H1 (cell line): ENCODE results near the gene NPC1L1. TPM values are rescaled to one million over a fixed set of nuclear protein-coding genes. Genes with fewer than 3 reads are reported as not detected.

ENCODE experiments used
- CTCF ChIA-PET: fragments of 300-600 bp; sonication (Branson Sonifier 250); formaldehyde crosslinking; loops from one replicate; lab custom pipeline; 2021; ENCODE audit not compliant: partially characterized antibody; lab: Charles Lee
- POLR2A ChIA-PET: fragments of 300-600 bp; sonication (Branson Sonifier 250); formaldehyde crosslinking; loops from one replicate; lab custom pipeline; 2021; ENCODE audit warnings: inconsistent platforms; ENCODE audit not compliant: partially characterized antibody; lab: Charles Lee
- DNase-seq, 2 experiments: peaks; one replicate each; pipeline versions ENCODE4 v3.0.0 to v3.0.0-alpha.2; 2010 to 2022; ENCODE audit warnings: low spot score in 2 of 2, low read depth in 1 of 2, mixed read lengths in 1 of 2
- FAIRE-seq: peaks from 2 replicates; lab custom pipeline; 2011; peaks lifted over from hg19 to GRCh38; lab: Jason Lieb, UNC
- H2AFZ ChIP-seq: 2 replicates; pipeline ENCODE4 v1.8.1; 2012; ENCODE audit warnings: low read length, inconsistent platforms
- H2AK5ac ChIP-seq: 2 replicates; pipeline ENCODE4 v1.6.1; 2013; ENCODE audit warnings: low read depth, low read length
- H2BK120ac ChIP-seq: replicated peaks from 2 replicates; pipeline ENCODE3; 2013; ENCODE audit warnings: low read depth, low read length, inconsistent platforms
- H2BK12ac ChIP-seq: 2 replicates; pipeline ENCODE4 v1.6.1; 2013; ENCODE audit warnings: low read depth, low read length
- H2BK15ac ChIP-seq: 2 replicates; pipeline ENCODE4 v1.6.1; 2013; ENCODE audit warnings: low read length
- H2BK20ac ChIP-seq: 2 replicates; pipeline ENCODE4 v1.6.1; 2013; ENCODE audit warnings: low read length
- H2BK5ac ChIP-seq: 2 replicates; pipeline ENCODE4 v1.6.1; 2013; ENCODE audit warnings: low read depth, low read length
- H3K14ac ChIP-seq: 2 replicates; pipeline ENCODE4 v1.6.1; 2013; ENCODE audit warnings: inconsistent platforms; ENCODE audit not compliant: insufficient read length
- H3K18ac ChIP-seq: 2 replicates; pipeline ENCODE4 v1.6.1; 2013; ENCODE audit warnings: low read length; ENCODE audit errors: extremely low read depth
- H3K23ac ChIP-seq: 2 replicates; pipeline ENCODE4 v1.6.1; 2013; ENCODE audit warnings: inconsistent platforms; ENCODE audit not compliant: insufficient read length
- H3K23me2 ChIP-seq: 2 replicates; pipeline ENCODE4 v1.6.1; 2013; ENCODE audit warnings: low read depth, low read length
- H3K27ac ChIP-seq: 2 replicates; pipeline ENCODE4 v1.6.1; 2011; ENCODE audit warnings: low read depth, low read length, inconsistent platforms
- H3K27me3 ChIP-seq, 4 experiments: replicated peaks in 1 of 4; 1 replicate in 1 of 4; 2 replicates in 3 of 4; pipeline versions ENCODE4 v1.6.1 to v1.8.1; 2011 to 2013; ENCODE audit warnings: low read length in 3 of 4, mild to moderate bottlenecking in 3 of 4, inconsistent platforms in 2 of 4, mixed read lengths in 2 of 4, moderate library complexity in 1 of 4; ENCODE audit not compliant: control insufficient read depth in 3 of 4, insufficient read depth in 3 of 4; ENCODE audit errors: extremely low read depth in 1 of 4
- H3K36me3 ChIP-seq, 4 experiments: 2 replicates each; pipeline versions ENCODE4 v1.6.1 to v1.8.1; 2011 to 2013; ENCODE audit warnings: mild to moderate bottlenecking in 4 of 4, low read length in 3 of 4, moderate library complexity in 2 of 4, control low read depth in 1 of 4, inconsistent platforms in 1 of 4; ENCODE audit not compliant: insufficient read depth in 4 of 4, control insufficient read depth in 2 of 4
- H3K4ac ChIP-seq: replicated peaks from 2 replicates; pipeline ENCODE3; 2013; ENCODE audit warnings: low read length, low read depth, mixed read lengths, inconsistent platforms; ENCODE audit not compliant: insufficient read length
- H3K4me1 ChIP-seq, 4 experiments: replicated peaks in 1 of 4; 1 replicate in 1 of 4; 2 replicates in 3 of 4; pipeline versions ENCODE4 v1.6.1 to v1.8.1; 2011 to 2013; ENCODE audit warnings: low read length in 3 of 4, inconsistent platforms in 2 of 4, mixed read lengths in 1 of 4; ENCODE audit not compliant: insufficient read depth in 4 of 4, control insufficient read depth in 3 of 4
- H3K4me2 ChIP-seq, 2 experiments: 2 replicates each; pipeline versions ENCODE4 v1.6.1 to v1.8.1; 2011 to 2013; ENCODE audit warnings: low read depth in 2 of 2, low read length in 2 of 2, control low read depth in 1 of 2, inconsistent platforms in 1 of 2, mild to moderate bottlenecking in 1 of 2; ENCODE audit not compliant: insufficient read depth in 1 of 2
- H3K4me3 ChIP-seq, 4 experiments: fragments of 200-600, 300-600 bp in 1 of 4; sonication (generic), shearing (Covaris generic), sonication (Bioruptor Twin) in 1 of 4; 2 replicates each; pipeline versions ENCODE4 v1.5.1 to v1.8.1; 2011 to 2016; ENCODE audit warnings: low read length in 4 of 4, low read depth in 3 of 4, control low read depth in 2 of 4, inconsistent platforms in 2 of 4, mild to moderate bottlenecking in 2 of 4, mixed read lengths in 1 of 4, moderate library complexity in 1 of 4; ENCODE audit not compliant: insufficient read depth in 2 of 4; ENCODE audit errors: extremely low read depth in 1 of 4
- H3K56ac ChIP-seq: replicated peaks from 2 replicates; pipeline ENCODE3; 2013; ENCODE audit warnings: low read depth, mild to moderate bottlenecking, mixed read lengths, low read length, inconsistent platforms; ENCODE audit not compliant: insufficient read length
- H3K79me1 ChIP-seq: 2 replicates; pipeline ENCODE4 v1.6.1; 2013; ENCODE audit warnings: low read depth, low read length, control low read depth
- H3K79me2 ChIP-seq, 2 experiments: 2 replicates each; pipeline versions ENCODE4 v1.6.1 to v1.8.1; 2012 to 2013; ENCODE audit warnings: low read length in 2 of 2, mild to moderate bottlenecking in 2 of 2, inconsistent platforms in 1 of 2; ENCODE audit not compliant: insufficient read depth in 2 of 2, control insufficient read depth in 1 of 2
- H3K9ac ChIP-seq, 4 experiments: replicated peaks in 1 of 4; 1 replicate in 1 of 4; 2 replicates in 3 of 4; pipeline versions ENCODE4 v1.6.1 to v1.8.1; 2011 to 2013; ENCODE audit warnings: low read depth in 3 of 4, low read length in 3 of 4, control low read depth in 2 of 4, mild to moderate bottlenecking in 2 of 4, moderate library complexity in 2 of 4, inconsistent platforms in 1 of 4; ENCODE audit errors: extremely low read depth in 1 of 4
- H3K9me3 ChIP-seq, 2 experiments: 2 replicates each; pipeline versions ENCODE4 v1.6.1 to v1.8.1; 2012 to 2013; ENCODE audit warnings: mild to moderate bottlenecking in 2 of 2, moderate library complexity in 2 of 2, control low read depth in 1 of 2, inconsistent platforms in 1 of 2, low read depth in 1 of 2, low read length in 1 of 2, mixed read lengths in 1 of 2; ENCODE audit not compliant: insufficient read depth in 2 of 2
- H4K20me1 ChIP-seq, 2 experiments: replicated peaks in 1 of 2; 2 replicates each; pipeline versions ENCODE3 to v1.8.1; 2011 to 2013; ENCODE audit warnings: inconsistent platforms in 2 of 2, low read length in 2 of 2, mild to moderate bottlenecking in 1 of 2; ENCODE audit not compliant: insufficient read depth in 2 of 2, control insufficient read depth in 1 of 2
- H4K5ac ChIP-seq: 2 replicates; pipeline ENCODE4 v1.6.1; 2013; ENCODE audit warnings: low read length, low read depth, mixed read lengths, inconsistent platforms; ENCODE audit not compliant: insufficient read length
- H4K8ac ChIP-seq: 2 replicates; pipeline ENCODE4 v1.8.0; 2013; ENCODE audit warnings: mild to moderate bottlenecking, moderate library complexity, low read length, inconsistent platforms; ENCODE audit not compliant: insufficient read depth; ENCODE audit errors: extremely low read depth
- H4K91ac ChIP-seq: replicated peaks from 2 replicates; pipeline ENCODE3; 2013; ENCODE audit warnings: low read length, mixed read lengths, inconsistent platforms; ENCODE audit not compliant: insufficient read length
- JUN ChIP-seq: IDR thresholded peaks from 2 replicates; pipeline ENCODE4 v1.6.1; 2011; ENCODE audit warnings: low read depth, mild to moderate bottlenecking, improper control_type of control experiment, low read length
- TBP ChIP-seq: IDR thresholded peaks from 2 replicates; pipeline ENCODE4 v1.6.1; 2011; ENCODE audit warnings: low read depth, low read length, improper control_type of control experiment
- WGBS, 2 experiments: shearing (Covaris generic) in 1 of 2; methylation state at CpG; one replicate each; pipeline versions ENCODE4 v1.1.6 to v1.1.7; 2013 to 2015; ENCODE audit warnings: low lambda C conversion rate in 2 of 2, mixed read lengths in 2 of 2, inconsistent platforms in 1 of 2, low coverage in 1 of 2, missing lambda C conversion rate in 1 of 2; ENCODE audit not compliant: insufficient replicate concordance in 2 of 2, insufficient coverage in 1 of 2, insufficient read length in 1 of 2; ENCODE audit errors: extremely low coverage in 1 of 2, missing lambda C conversion rate in 1 of 2; 5-methylcytosine and 5-hydroxymethylcytosine counted together
- polyA plus RNA-seq, 7 experiments: library from polyadenylated mRNA; depleted of rRNA in 3 of 7; stranded (reverse) in 5 of 7; unstranded in 2 of 7; fragments of >200 nt in 5 of 7; fragments of 200-250 nt in 2 of 7; gene quantifications; 1 replicate in 5 of 7; 2 replicates in 1 of 7; 4 replicates in 1 of 7; pipeline versions ENCODE4 v1.2.1 to v1.2.3, GENCODE V29; 2011 to 2013; ENCODE audit warnings: missing spikeins in 2 of 7, mixed read lengths in 2 of 7
- total RNA-seq: library from RNA; stranded (reverse); fragmentation: NEBNext Ultra II Directional; extraction: Animal tissue kit (Norgen Biotek cat#: 25700); gene quantifications from 2 replicates; pipeline ENCODE4 v1.2.1, GENCODE V29; 2021

NPC1L1 gene
- total and polyA plus RNA-seq, 2 of the 8 experiments (the other 6 are each of a cell fraction or from before 2014, with no cell fraction given): 0.06 to 0.21 TPM

DNA sequence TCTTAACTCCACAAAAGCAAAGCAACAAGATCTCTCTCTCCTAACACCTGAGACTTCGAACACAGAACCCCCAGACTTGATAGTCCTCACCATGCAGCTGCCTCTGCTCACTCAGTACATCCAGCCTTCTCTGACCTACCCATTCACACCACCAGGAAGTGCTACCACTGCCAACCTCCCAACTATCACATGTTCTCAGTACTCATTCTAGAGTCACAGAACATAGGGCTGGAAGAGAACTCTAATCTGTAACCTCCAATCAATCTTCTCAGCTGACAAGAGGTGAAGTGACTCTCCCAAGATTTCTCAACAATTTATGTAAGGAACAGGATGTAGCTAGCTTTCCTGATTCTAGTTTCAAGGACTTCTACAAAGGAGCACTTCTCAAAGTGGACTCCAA is 54.4 kb downstream of the NPC1L1 start:
- Histone ChIP-seq H3K79me2 (peaks cover 9 to 52% of the 10 kb centered on the region in 2 experiments), H3K23ac (no peak overlapping the region), H4K8ac (no peak overlapping the region), H3K27ac (no peak overlapping the region), H3K9me3 (no peaks in the 10 kb centered on the region), H3K36me3 (peaks cover 12 to 33% (median 24%) of the 10 kb centered on the region in 4 experiments; a peak in 7 of 8 replicates), H3K4me1 (peaks cover 0 to 5% (median 1%) of the 10 kb centered on the region in 4 experiments; a peak in 2 of 7 replicates), H3K23me2 (0 out of 2 replicates have a peak, but pooled peaks cover 7% of the 10 kb centered on the region), H4K5ac (no peak overlapping the region), H3K14ac (no peak overlapping the region), H3K56ac (no peak overlapping the region), H2BK120ac (no peak overlapping the region), H3K9ac (no peak overlapping the region), H4K20me1 (peaks cover 12 to 13% of the 10 kb centered on the region in 2 experiments), H3K4me2 (no peak overlapping the region), H2BK20ac (no peak overlapping the region), H2BK12ac (no peak overlapping the region), H3K18ac (no peak overlapping the region), H2AK5ac (no peak overlapping the region), H4K91ac (no peak overlapping the region), H3K4ac (no peak overlapping the region), H2BK15ac (no peak overlapping the region), H2AFZ (no peak overlapping the region), H2BK5ac (no peak overlapping the region), H3K79me1 (peaks cover 11% of the 10 kb centered on the region; the same call in 1 of the 2 replicates), H3K4me3 (no peak overlapping the region), H3K27me3 (no peaks in the 10 kb centered on the region)
- WGBS, 2 experiments: 91% methylated on average over 1 of the region's 1 CpG; no CpG with 5 or more reads in 1 of the 2 experiments
- FAIRE-seq (no peak), DNase-seq (no peak)
- CTCF ChIA-PET: interaction anchor here (0.9 to 2.4 kb wide), 6 partner anchors 9 to 113 kb away, joined by 3 to 8 read pairs (median 4); no protein-coding TSS in a partner anchor
- POLR2A ChIA-PET: interaction anchor here (0.7 to 1.3 kb wide), 2 partner anchors 9 to 88 kb away, joined by 3 to 4 read pairs; no protein-coding TSS in a partner anchor
- no peak for TF ChIP-seq TBP
- TF ChIP-seq JUN: no peak
